Tibial artery (tissue), 4 donors: ENCODE data around the gene GGPS1.
A peak's percentile ranks its signal among the peaks of the same experiment; 100 is the strongest.

Experiments
- DNase-seq, 2 donors: peaks; one replicate each; pipeline ENCODE4 v3.0.0-alpha.2; 2019
- H3K27ac ChIP-seq, 2 donors: fragments of 200-600 bp; sonication (generic) in 1 of 2; 1 replicate in 1 of 2; 2 replicates in 1 of 2; pipeline ENCODE4 v1.5.1; 2018 to 2019; ENCODE audit warnings: mild to moderate bottlenecking in 1 of 2
- H3K27me3 ChIP-seq, 2 donors: fragments of 200-600 bp; sonication (generic) in 1 of 2; one replicate each; pipeline versions ENCODE4 v1.5.1 to v1.6.0; 2016 to 2019
- H3K36me3 ChIP-seq, 3 donors: fragments of 200-600 bp; sonication (generic) in 2 of 3; one replicate each; pipeline ENCODE4 v1.5.1; 2016 to 2019; ENCODE audit warnings: mild to moderate bottlenecking in 2 of 3
- H3K4me1 ChIP-seq, 4 donors: fragments of 200-600 bp; sonication (generic) in 2 of 4; 1 replicate in 3 of 4; 2 replicates in 1 of 4; pipeline ENCODE4 v1.5.1; 2016 to 2019
- H3K4me3 ChIP-seq, 2 donors: fragments of 200-600 bp; sonication (generic) in 1 of 2; 1 replicate in 1 of 2; 2 replicates in 1 of 2; pipeline ENCODE4 v1.5.1; 2018 to 2019; ENCODE audit warnings: mild to moderate bottlenecking in 2 of 2
- H3K9me3 ChIP-seq, 3 donors: fragments of 200-600 bp; sonication (generic) in 1 of 3; one replicate each; pipeline ENCODE4 v1.5.1; 2016 to 2019
- CTCF ChIP-seq, 2 experiments: fragments of 200-600 bp in 1 of 2; fragments of 450-650 bp in 1 of 2; IDR thresholded peaks; one replicate each; pipeline ENCODE4 v1.5.1; 2017 to 2019; ENCODE audit warnings: antibody characterized with exemption in 2 of 2, mild to moderate bottlenecking in 1 of 2, moderate library complexity in 1 of 2
- intact Hi-C: fragments of 100-400 bp; cut with DNase I; formaldehyde crosslinking; loops from one replicate; pipeline ENCODE4 v1.15.0; 2023; ENCODE audit warnings: low total_unique reads

Gene GGPS1

GRCh38 chr1:235319255-235319654, 9.1 kb upstream of the GGPS1 start:
- DNase-seq = no peak
- H3K27me3 ChIP-seq = no peaks in the 10 kb centered on the region
- peaks cover 0 to 59% (median 25%) of the 10 kb centered on the region in 4 donors for H3K4me1 ChIP-seq
- peaks cover 0 to 11% (median 7%) of the 10 kb centered on the region in 3 donors for H3K36me3 ChIP-seq
- no peak overlapping the region for H3K4me3 ChIP-seq
- intact Hi-C loops = no loop called here
- H3K27ac ChIP-seq = no peak overlapping the region
- no peak for TF ChIP-seq CTCF (IDR thresholded peaks at IDR 0.05)
- no peaks in the 10 kb centered on the region for H3K9me3 ChIP-seq

GRCh38 chr1:235320521-235321179, 7.7 kb upstream of the GGPS1 start:
- Histone ChIP-seq H3K4me1 (peaks cover 0 to 65% (median 34%) of the 10 kb centered on the region in 4 donors), H3K4me3 (no peak overlapping the region), H3K36me3 (peaks cover 0 to 11% (median 7%) of the 10 kb centered on the region in 3 donors), H3K9me3 (no peaks in the 10 kb centered on the region), H3K27me3 (no peaks in the 10 kb centered on the region), H3K27ac (no peak overlapping the region)
- intact Hi-C loops = loop anchor here (10.0 kb wide), 1 partner anchor 66 kb away; no protein-coding TSS in a partner anchor
- DNase-seq = no peak
- TF ChIP-seq CTCF (IDR thresholded peaks at IDR 0.05) = no peak

- no peaks in the 10 kb centered on the region for H3K9me3 ChIP-seq
- no peak overlapping the region for H3K27ac ChIP-seq
- no peak for TF ChIP-seq CTCF (IDR thresholded peaks at IDR 0.05)
- DNase-seq = no peak
- H3K4me3 ChIP-seq = no peak overlapping the region
- intact Hi-C loops = loop anchor here (10.0 kb wide), 1 partner anchor 69 kb away; no protein-coding TSS in a partner anchor
- H3K27me3 ChIP-seq = no peaks in the 10 kb centered on the region
- peaks cover 0 to 9% (median 0%) of the 10 kb centered on the region in 3 donors for H3K36me3 ChIP-seq
- peaks cover 0 to 66% (median 42%) of the 10 kb centered on the region in 4 donors for H3K4me1 ChIP-seq
Observed at GRCh38 chr1:235324296-235324695, 4.1 kb upstream of the GGPS1 start.

GRCh38 chr1:235325139-235325538, 3.2 kb upstream of the GGPS1 start:
- TF ChIP-seq CTCF (IDR thresholded peaks at IDR 0.05) = no peak
- H3K27me3 ChIP-seq = no peaks in the 10 kb centered on the region
- intact Hi-C loops = loop anchor here (10.0 kb wide), 1 partner anchor 70 kb away; no protein-coding TSS in a partner anchor
- peak overlapping the region in 1 of 2 donors; percentile 7 for H3K27ac ChIP-seq
- peaks cover 0 to 9% (median 0%) of the 10 kb centered on the region in 3 donors for H3K36me3 ChIP-seq
- H3K4me1 ChIP-seq = peaks cover 0 to 72% (median 50%) of the 10 kb centered on the region in 4 donors
- peak overlapping the region; percentile 4 to 98 for H3K4me3 ChIP-seq
- H3K9me3 ChIP-seq = no peaks in the 10 kb centered on the region
- DNase-seq = no peak

GRCh38 chr1:235325854-235326253, 2.5 kb upstream of the GGPS1 start:
- no peaks in the 10 kb centered on the region for H3K27me3 ChIP-seq
- DNase-seq = no peak
- peaks cover 0 to 9% (median 0%) of the 10 kb centered on the region in 3 donors for H3K36me3 ChIP-seq
- intact Hi-C loops = loop anchor here (2.0 to 10.0 kb wide), 3 partner anchors 41 to 91 kb away; partner anchors contain the start of gene TBCE
- no peaks in the 10 kb centered on the region for H3K9me3 ChIP-seq
- TF ChIP-seq CTCF (IDR thresholded peaks at IDR 0.05) = no peak
- peak overlapping the region; percentile 77 to 98 for H3K4me3 ChIP-seq
- peaks cover 0 to 72% (median 56%) of the 10 kb centered on the region in 4 donors for H3K4me1 ChIP-seq
- peak overlapping the region in 1 of 2 donors; percentile 96 for H3K27ac ChIP-seq
